Pancreas (tissue), 10 donors: ENCODE data around the gene TNF. TPM values are rescaled to one million over a fixed set of nuclear protein-coding genes. Genes with fewer than 3 reads are reported as not detected.
"Not testable (repeated sequence)": the region's sequence is repeated elsewhere in the genome, so short reads cannot be mapped to it uniquely, and the experiment has no call there.

Experiments used
- ATAC-seq, 4 donors: fragments of 200-7000 bp; cut with Tn5 transposase; one replicate each; pipeline versions ENCODE4 v1.8.0 to v1.9.1; 2020; ENCODE audit warnings: mild to moderate bottlenecking in 4 of 4, moderate library complexity in 4 of 4
- DNase-seq, 6 donors: peaks; one replicate each; pipeline ENCODE4 v3.0.0-alpha.2; 2020
- FAIRE-seq: peaks from 2 replicates; lab custom pipeline; 2012; peaks lifted over from hg19 to GRCh38; lab: Jason Lieb, UNC
- H3K27ac ChIP-seq, 4 donors: fragments of 200-600 bp; sonication (generic); 1 replicate in 3 of 4; 2 replicates in 1 of 4; pipeline versions ENCODE4 v1.5.0 to v1.8.0; 2020
- H3K27me3 ChIP-seq, 4 donors: fragments of 200-600 bp; one replicate each; pipeline ENCODE4 v1.8.0; 2021
- H3K36me3 ChIP-seq, 3 donors: fragments of 200-600 bp; sonication (generic) in 1 of 3; one replicate each; pipeline versions ENCODE4 v1.5.0 to v1.8.0; 2020 to 2021
- H3K4me1 ChIP-seq, 3 donors: fragments of 200-600 bp; one replicate each; pipeline ENCODE4 v1.8.0; 2021
- H3K4me3 ChIP-seq, 4 donors: fragments of 200-600 bp; sonication (generic) in 2 of 4; one replicate each; pipeline versions ENCODE4 v1.5.0 to v1.8.0; 2020 to 2021
- H3K9me3 ChIP-seq, 4 donors: fragments of 200-600 bp; one replicate each; pipeline ENCODE4 v1.8.0; 2021
- WGBS, 2 donors: extraction: QIAGEN DNeasy Blood & Tissue Kit; methylation state at CpG; one replicate each; pipeline ENCODE4 v1.1.7; 2013; 5-methylcytosine and 5-hydroxymethylcytosine counted together
- intact Hi-C, 3 donors: fragments of 100-400 bp; cut with DNase I; formaldehyde crosslinking; loops; one replicate each; pipeline versions ENCODE4 v1.11.1 to v1.14.2; 2022
- polyA plus RNA-seq, 2 donors: library from polyadenylated mRNA; stranded (reverse); fragments of 200-250 nt; gene quantifications; one replicate each; pipeline ENCODE4 v1.2.3, GENCODE V29; 2013
- total RNA-seq, 6 donors: library from RNA; stranded (reverse); fragmentation: NEBNext Ultra II Directional in 4 of 6; extraction: Animal tissue kit (Norgen Biotek cat#: 25700) in 4 of 6; gene quantifications; one replicate each; pipeline versions ENCODE4 v1.2.1 to v1.2.4, GENCODE V29; 2021 to 2023
- TF ChIP-seq, protein P1 (sequence below), 4 donors: fragments of 200-600 bp; sonication (generic) in 3 of 4; IDR thresholded peaks; one replicate each; pipeline versions ENCODE4 v1.5.0 to v1.8.0; 2021; ENCODE audit warnings: antibody characterized with exemption in 4 of 4
- donor health status: healthy with polysubstance abuse.
- donor health status: DM: no; HTN: no; CAD: no; lungs with moderate emphysema.
- donor health status: DM: no; HTN: no; CAD: no.
- donor health status: control.
- donor health status: control.
- donor health status: Bipolar disorder and iron deficiency.
- donor health status: DM: yes; HTN: yes; CAD: no.
- donor health status: DM: no; HTN: no; CAD: no.
- donor health status: DM: no; HTN: no; CAD: no.
- donor health status: DM: yes; HTN: yes; CAD: no.

The TNF gene
- total and polyA plus RNA-seq, 8 donors, result 0.11 to 0.87 (median 0.42) TPM; not detected in 1

DNA sequence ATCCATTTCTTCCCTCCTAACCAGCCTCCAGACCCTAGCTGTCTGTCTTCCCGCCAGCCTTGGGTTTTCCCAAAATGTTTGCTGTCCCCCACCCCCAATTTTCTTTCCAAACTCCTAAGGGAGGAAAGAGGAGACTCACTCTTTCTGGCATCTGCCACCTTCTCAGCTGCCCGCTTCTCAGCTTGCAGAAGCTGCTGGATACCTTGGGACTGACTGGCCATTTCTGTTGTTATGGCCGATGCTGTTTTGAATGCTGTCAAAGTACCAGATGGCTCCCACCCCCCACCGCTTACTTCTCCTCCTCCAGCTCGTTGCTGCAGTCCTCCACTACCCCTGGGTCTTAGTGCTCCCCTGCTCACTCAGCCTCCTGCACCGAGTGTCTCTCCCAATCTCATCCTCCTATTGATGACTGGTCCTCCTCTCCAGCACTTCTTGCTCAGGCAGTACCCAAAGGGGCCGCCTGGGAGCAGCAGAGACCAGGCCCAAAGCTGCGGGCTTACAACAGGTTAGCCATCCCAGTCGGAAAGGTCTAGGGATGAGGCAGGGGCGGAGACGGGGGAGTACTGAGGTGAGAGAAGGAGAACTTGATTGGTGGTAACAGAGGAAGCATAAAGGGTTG, 28.9 kb upstream of the TNF start, which contains the start of gene ATP6V1G2:
Gene ATP6V1G2, minus strand, starts transcription at position 270 of the 619 bp plus-strand sequence. Its CDS starts 49 bp downstream, at position 221.
- ATAC-seq (peak; percentile 75 to 87 (median 81)), DNase-seq (peak; percentile 81 to 92 (median 88)), FAIRE-seq (no peak)
- TF ChIP-seq, protein P1, sequence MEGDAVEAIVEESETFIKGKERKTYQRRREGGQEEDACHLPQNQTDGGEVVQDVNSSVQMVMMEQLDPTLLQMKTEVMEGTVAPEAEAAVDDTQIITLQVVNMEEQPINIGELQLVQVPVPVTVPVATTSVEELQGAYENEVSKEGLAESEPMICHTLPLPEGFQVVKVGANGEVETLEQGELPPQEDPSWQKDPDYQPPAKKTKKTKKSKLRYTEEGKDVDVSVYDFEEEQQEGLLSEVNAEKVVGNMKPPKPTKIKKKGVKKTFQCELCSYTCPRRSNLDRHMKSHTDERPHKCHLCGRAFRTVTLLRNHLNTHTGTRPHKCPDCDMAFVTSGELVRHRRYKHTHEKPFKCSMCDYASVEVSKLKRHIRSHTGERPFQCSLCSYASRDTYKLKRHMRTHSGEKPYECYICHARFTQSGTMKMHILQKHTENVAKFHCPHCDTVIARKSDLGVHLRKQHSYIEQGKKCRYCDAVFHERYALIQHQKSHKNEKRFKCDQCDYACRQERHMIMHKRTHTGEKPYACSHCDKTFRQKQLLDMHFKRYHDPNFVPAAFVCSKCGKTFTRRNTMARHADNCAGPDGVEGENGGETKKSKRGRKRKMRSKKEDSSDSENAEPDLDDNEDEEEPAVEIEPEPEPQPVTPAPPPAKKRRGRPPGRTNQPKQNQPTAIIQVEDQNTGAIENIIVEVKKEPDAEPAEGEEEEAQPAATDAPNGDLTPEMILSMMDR (IDR thresholded peaks at IDR 0.05), result peak; percentile 76 to 91 (median 84)
- 10 to 12% methylated on average over 11 of the region's 11 CpGs for WGBS, 2 donors
- no peaks in the 10 kb centered on the region for H3K9me3 ChIP-seq
- H3K4me1 ChIP-seq, result peaks cover 11 to 17% (median 16%) of the 10 kb centered on the region in 3 donors
- no peaks in the 10 kb centered on the region for H3K27me3 ChIP-seq
- H3K27ac ChIP-seq, result peak within 1 kb of the TSS; percentile 28 to 79 (median 45)
- peaks cover 0 to 4% (median 0%) of the 10 kb centered on the region in 3 donors for H3K36me3 ChIP-seq
- intact Hi-C loops, result loop anchor here in 2 of 3 donors (5.0 kb wide), 1 partner anchor 51 kb away; no protein-coding TSS in a partner anchor
- H3K4me3 ChIP-seq, result peak within 1 kb of the TSS; percentile 13 to 41 (median 36)

DNA sequence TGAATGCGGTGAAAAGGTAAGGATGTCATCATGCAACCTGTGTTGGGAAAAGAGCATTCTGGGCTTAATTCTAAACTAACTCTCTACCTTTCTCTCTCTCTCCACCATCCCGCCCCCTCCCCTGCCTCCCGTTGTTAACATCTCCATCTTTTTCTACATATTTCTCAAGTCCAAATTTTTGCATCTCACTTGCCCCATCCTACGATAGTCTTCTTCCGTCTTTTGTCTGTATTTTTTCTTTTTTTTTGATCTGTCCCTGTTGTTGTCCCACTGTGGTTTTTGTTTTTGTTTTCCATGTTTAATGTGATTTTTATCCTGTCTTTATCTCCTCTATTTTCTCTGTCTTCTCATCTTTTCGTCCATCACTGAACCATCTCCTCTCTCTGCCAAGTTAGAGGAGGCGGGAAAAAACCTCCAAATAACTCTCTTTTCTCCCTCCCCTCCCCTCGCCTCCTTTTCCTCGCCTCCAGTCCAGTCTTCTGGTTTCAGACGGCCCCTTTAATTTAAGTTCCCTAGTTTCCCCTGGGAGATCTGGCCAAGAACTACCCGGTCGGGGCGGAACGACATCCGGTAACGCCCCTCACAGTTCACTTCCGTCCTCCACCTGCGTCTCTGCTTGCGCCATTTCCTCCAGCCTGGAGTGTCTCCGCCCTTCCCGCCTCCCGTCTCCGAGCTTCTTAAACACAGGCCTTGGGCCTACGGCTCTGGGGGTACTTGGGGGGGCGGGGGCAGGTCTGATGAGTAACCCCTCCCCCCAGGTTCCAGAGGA, 28.2 kb upstream of the TNF start, which contains the start of gene NFKBIL1:
Gene NFKBIL1, plus strand, starts transcription at position 651 of the 769 bp plus-strand sequence. Its CDS starts 87 bp downstream, at position 738.
- ATAC-seq, result peak; percentile 94 to 97 (median 94)
- Histone ChIP-seq H3K4me1 (peaks cover 11 to 17% (median 16%) of the 10 kb centered on the region in 3 donors), H3K36me3 (peaks cover 0 to 4% (median 0%) of the 10 kb centered on the region in 3 donors), H3K27me3 (no peaks in the 10 kb centered on the region), H3K9me3 (no peaks in the 10 kb centered on the region), H3K27ac (peak within 1 kb of the TSS; percentile 28 to 79 (median 45)), H3K4me3 (peak within 1 kb of the TSS; percentile 13 to 41 (median 36))
- intact Hi-C loops, result loop anchor here in 2 of 3 donors (5.0 kb wide), 1 partner anchor 50 kb away; no protein-coding TSS in a partner anchor
- TF ChIP-seq, protein P1 (IDR thresholded peaks at IDR 0.05), result peak in 1 of 4 donors; percentile 10
- peak; percentile 84 to 95 (median 92) for DNase-seq
- no peak for FAIRE-seq
- 0% methylated on average over 25 of the region's 25 CpGs for WGBS, 2 donors

DNA sequence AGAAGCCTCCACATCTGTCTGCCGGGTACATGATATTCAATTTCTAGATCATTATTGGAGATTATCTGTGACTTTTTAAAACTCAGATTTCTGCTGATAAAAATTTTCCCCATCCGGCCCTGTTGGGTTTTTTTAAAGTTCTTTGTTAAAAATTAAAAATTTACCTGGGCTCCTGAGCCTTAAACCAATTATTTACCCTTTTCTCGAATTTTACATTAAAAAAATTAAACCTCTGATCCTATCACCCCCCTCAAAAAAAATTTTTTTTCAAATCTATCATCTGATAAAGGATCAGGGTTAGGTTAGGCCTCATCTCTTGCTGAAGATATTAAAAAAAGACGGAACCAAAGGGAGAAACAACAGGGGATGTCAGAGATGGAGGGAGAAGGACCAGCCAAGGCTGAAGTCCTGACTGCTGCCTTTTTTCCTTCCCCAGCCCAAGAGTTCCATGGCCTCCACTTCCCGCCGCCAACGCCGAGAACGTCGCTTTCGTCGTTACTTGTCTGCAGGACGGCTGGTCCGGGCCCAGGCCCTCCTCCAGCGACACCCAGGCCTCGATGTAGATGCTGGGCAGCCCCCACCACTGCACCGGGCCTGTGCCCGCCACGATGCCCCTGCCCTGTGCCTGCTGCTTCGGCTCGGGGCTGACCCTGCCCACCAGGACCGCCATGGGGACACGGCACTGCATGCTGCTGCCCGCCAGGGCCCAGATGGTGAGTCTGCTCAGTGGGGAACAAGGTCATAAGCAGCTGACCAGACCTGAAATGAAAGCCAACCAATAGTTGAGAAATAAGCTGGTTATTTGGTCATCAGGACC, 27.4 kb upstream of the TNF start:
- 61 to 71% methylated on average over 23 to 24 of the region's 24 CpGs for WGBS, 2 donors
- TF ChIP-seq, protein P1 (IDR thresholded peaks at IDR 0.05), result no peak
- Histone ChIP-seq H3K27me3 (no peaks in the 10 kb centered on the region), H3K9me3 (no peaks in the 10 kb centered on the region), H3K4me3 (peak overlapping the region; percentile 13 to 41 (median 36)), H3K27ac (peak overlapping the region; percentile 28 to 79 (median 45)), H3K4me1 (peaks cover 8 to 15% (median 12%) of the 10 kb centered on the region in 3 donors), H3K36me3 (peaks cover 0 to 4% (median 0%) of the 10 kb centered on the region in 3 donors)
- ATAC-seq, result no peak
- intact Hi-C loops, result loop anchor here in 2 of 3 donors (5.0 kb wide), 1 partner anchor 49 kb away; no protein-coding TSS in a partner anchor
- peak in 3 of 6 donors; percentile 44 to 67 (median 62) for DNase-seq
- no peak for FAIRE-seq

DNA sequence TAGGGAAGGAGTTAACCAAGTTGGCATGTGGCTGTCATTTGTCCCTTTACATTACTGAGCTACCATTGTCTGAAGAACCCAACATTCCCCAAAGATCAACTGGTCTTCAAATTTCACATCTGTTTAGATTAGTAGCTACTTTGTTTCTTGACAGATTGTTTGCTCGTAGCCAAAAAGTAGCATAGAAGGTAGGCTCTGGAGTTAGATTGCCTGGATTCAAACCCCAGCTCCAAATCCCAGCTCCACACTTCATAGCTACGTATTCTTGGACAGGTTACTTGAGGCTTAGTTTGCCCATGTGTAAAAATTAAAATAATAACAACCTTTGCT, 26.9 kb upstream of the TNF start:
- H3K27me3 ChIP-seq, result no peaks in the 10 kb centered on the region
- ATAC-seq, result no peak
- 90 to 98% methylated on average over 2 of the region's 2 CpGs for WGBS, 2 donors
- H3K4me1 ChIP-seq, result peaks cover 7 to 12% (median 9%) of the 10 kb centered on the region in 3 donors
- TF ChIP-seq, protein P1 (IDR thresholded peaks at IDR 0.05), result no peak
- H3K9me3 ChIP-seq, result no peaks in the 10 kb centered on the region
- H3K36me3 ChIP-seq, result peaks cover 0 to 4% (median 0%) of the 10 kb centered on the region in 3 donors
- H3K27ac ChIP-seq, result no peak overlapping the region
- DNase-seq, result no peak
- H3K4me3 ChIP-seq, result peak overlapping the region in 2 of 4 donors; percentile 41
- FAIRE-seq, result no peak
- intact Hi-C loops, result loop anchor here in 2 of 3 donors (5.0 kb wide), 1 partner anchor 49 kb away; no protein-coding TSS in a partner anchor

DNA sequence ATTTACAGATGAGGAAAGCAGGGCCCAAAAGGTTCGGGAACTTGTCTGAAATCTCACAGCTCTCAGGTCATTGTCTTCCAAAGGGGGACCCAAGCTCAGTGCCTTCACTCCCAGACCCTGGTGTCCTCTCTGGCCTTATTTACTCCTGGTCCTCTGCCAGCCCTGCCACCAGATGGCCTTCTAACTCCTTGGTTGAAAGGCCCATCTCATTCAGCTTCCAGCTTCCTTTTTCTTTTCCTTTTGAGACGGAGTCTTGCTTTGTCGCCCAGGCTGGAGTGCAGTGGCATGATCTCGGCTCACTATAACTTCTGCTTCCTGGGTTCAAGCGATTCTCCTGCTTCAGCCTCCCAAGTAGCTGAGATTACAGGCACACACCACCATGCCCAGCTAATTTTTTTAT, 24.0 kb upstream of the TNF start:
- H3K4me1 ChIP-seq, result peaks cover 7 to 12% (median 9%) of the 10 kb centered on the region in 3 donors
- ATAC-seq, H3K27ac ChIP-seq, H3K36me3 ChIP-seq, H3K9me3 ChIP-seq, intact Hi-C loops, H3K27me3 ChIP-seq, FAIRE-seq, H3K4me3 ChIP-seq: not testable (repeated sequence)
- DNase-seq, result peak in 1 of 6 donors; percentile 46
- WGBS, 2 donors, result 61 to 75% methylated on average over 4 to 5 of the region's 5 CpGs
